22Rv1 (cell line): Measurements from ENCODE around the gene MLXIP.
A peak's percentile ranks its signal among the peaks of the same experiment; 100 is the strongest.

ENCODE experiments used
- H3K27ac ChIP-seq: fragments of 450-650 bp; 2 replicates; pipeline ENCODE4 v1.5.1; 2017
- CTCF ChIP-seq: fragments of 450-650 bp; IDR thresholded peaks from 2 replicates; pipeline ENCODE4 v1.5.1; 2017; ENCODE audit warnings: mild to moderate bottlenecking
- ZFX ChIP-seq: fragments of 450-650 bp; IDR thresholded peaks from 2 replicates; pipeline ENCODE4 v1.6.1; 2017; ENCODE audit warnings: antibody characterized with exemption, borderline replicate concordance

MLXIP gene

GRCh38 chr12:122087431-122088178, 9.0 kb downstream of the MLXIP start:
- TF ChIP-seq ZFX = no peak
- no peak for TF ChIP-seq CTCF
- no peak overlapping the region for H3K27ac ChIP-seq

GRCh38 chr12:122088179-122088810, 9.7 kb downstream of the MLXIP start:
- no peak for TF ChIP-seq ZFX
- no peak for TF ChIP-seq CTCF
- H3K27ac ChIP-seq = no peak overlapping the region

GRCh38 chr12:122089077-122089476, 10.5 kb downstream of the MLXIP start:
- TF ChIP-seq CTCF = no peak
- TF ChIP-seq ZFX = no peak
- no peak overlapping the region for H3K27ac ChIP-seq

GRCh38 chr12:122090759-122091515, 12.4 kb downstream of the MLXIP start:
- no peak overlapping the region for H3K27ac ChIP-seq
- TF ChIP-seq CTCF (no peak), ZFX (no peak)

GRCh38 chr12:122093098-122093883, 14.7 kb downstream of the MLXIP start:
- H3K27ac ChIP-seq = peak overlapping the region; percentile 92; the same call in 1 of the 2 replicates
- TF ChIP-seq CTCF (no peak), ZFX (no peak)

GRCh38 chr12:122094137-122094734, 15.7 kb downstream of the MLXIP start:
- no peak for TF ChIP-seq CTCF
- TF ChIP-seq ZFX = no peak
- peak overlapping the region; percentile 92; the same call in 1 of the 2 replicates for H3K27ac ChIP-seq
